ENCODE measurements around the gene STAMBPL1.

GRCh38 chr10:88962336-88962735, 82.3 kb downstream of the STAMBPL1 start:
- TF ChIP-seq POLR2AphosphoS5 (IDR thresholded peaks at IDR 0.05): no peak
- no peak for TF ChIP-seq POLR2A (IDR thresholded peaks at IDR 0.05)
